Testis (tissue), 3 donors: ENCODE results near the gene AVPR1A. TPM values are rescaled to one million over a fixed set of nuclear protein-coding genes. Genes with fewer than 3 reads are reported as not detected.

Experiments used
- DNase-seq: peaks from one replicate; pipeline ENCODE4 v3.0.0-alpha.2; 2019
- H3K27ac ChIP-seq, 2 donors: fragments of 200-600 bp; sonication (generic); one replicate each; pipeline ENCODE4 v1.5.1; 2019
- H3K27me3 ChIP-seq: fragments of 200-600 bp; sonication (generic); one replicate; pipeline ENCODE4 v1.5.1; 2019
- H3K36me3 ChIP-seq: fragments of 200-600 bp; sonication (generic); one replicate; pipeline ENCODE4 v1.5.1; 2017; ENCODE audit warnings: low read depth; ENCODE audit errors: missing control alignments
- H3K4me1 ChIP-seq: fragments of 200-600 bp; sonication (generic); one replicate; pipeline ENCODE4 v1.5.1; 2019
- H3K4me3 ChIP-seq, 2 donors: fragments of 200-600 bp; sonication (generic); one replicate each; pipeline ENCODE4 v1.5.1; 2017 to 2019
- H3K9me3 ChIP-seq: fragments of 200-600 bp; sonication (generic); one replicate; pipeline ENCODE4 v1.5.1; 2017
- POLR2A ChIP-seq: fragments of 450-650 bp; IDR thresholded peaks from one replicate; pipeline ENCODE4 v1.6.1; 2017; ENCODE audit warnings: antibody characterized with exemption, mild to moderate bottlenecking, moderate library complexity
- whole genome bisulfite sequencing, 2 donors: methylation state at CpG; one replicate each; pipeline ENCODE4 v1.1.5; 2018; 5-methylcytosine and 5-hydroxymethylcytosine counted together
- intact Hi-C: fragments of 100-400 bp; cut with DNase I; formaldehyde crosslinking; loops from one replicate; pipeline ENCODE4 v1.15.1; 2023; ENCODE audit warnings: low total_unique reads
- polyA plus RNA-seq: library from polyadenylated mRNA; stranded (reverse); fragments of 350-450 nt; fragmentation: Illumina TruSeq; extraction: RNeasy Lipid Tissue Mini Kit (QIAGEN cat#74804); gene quantifications from one replicate; pipeline ENCODE4 v1.2.3, GENCODE V29; 2014; ENCODE audit warnings: low read depth, low replicate concordance; ENCODE audit not compliant: insufficient read depth
- total RNA-seq, 2 donors: library from RNA; depleted of rRNA; stranded (reverse); fragments of >200 nt; gene quantifications; one replicate each; pipeline ENCODE4 v1.2.3, GENCODE V29; 2016
- TF ChIP-seq, protein P1 (sequence below), 3 experiments: fragments of 450-650 bp in 2 of 3; fragments of 200-600 bp in 1 of 3; sonication (generic) in 1 of 3; IDR thresholded peaks; one replicate each; pipeline ENCODE4 v1.5.1; 2016 to 2019; ENCODE audit warnings: antibody characterized with exemption in 3 of 3, mild to moderate bottlenecking in 2 of 3, moderate library complexity in 1 of 3

The AVPR1A gene
- total and polyA plus RNA-seq, 3 donors from 2014 or later = 0.93 to 1.6 (median 1.5) TPM

DNA sequence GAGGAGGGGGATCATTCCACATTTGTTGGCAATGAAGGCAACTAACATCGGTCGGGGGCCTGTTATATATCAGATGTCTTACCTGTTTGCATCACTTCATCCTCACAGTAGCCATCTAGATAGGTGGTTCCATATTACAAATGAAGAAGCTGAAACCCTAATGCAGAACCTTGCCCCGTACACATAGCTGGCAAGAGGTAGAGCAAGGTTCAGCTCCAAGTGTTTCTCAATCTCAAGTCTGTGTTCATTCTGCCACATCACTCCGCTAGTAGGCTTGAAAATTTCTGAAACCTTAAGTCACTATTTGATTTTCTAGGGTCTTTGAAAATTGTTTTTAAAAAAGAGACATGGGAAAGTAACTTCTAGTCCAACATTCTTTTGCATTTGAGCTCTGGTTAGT lies 17.0 kb downstream of the AVPR1A start:
- DNase-seq = no peak
- TF ChIP-seq, protein P1, sequence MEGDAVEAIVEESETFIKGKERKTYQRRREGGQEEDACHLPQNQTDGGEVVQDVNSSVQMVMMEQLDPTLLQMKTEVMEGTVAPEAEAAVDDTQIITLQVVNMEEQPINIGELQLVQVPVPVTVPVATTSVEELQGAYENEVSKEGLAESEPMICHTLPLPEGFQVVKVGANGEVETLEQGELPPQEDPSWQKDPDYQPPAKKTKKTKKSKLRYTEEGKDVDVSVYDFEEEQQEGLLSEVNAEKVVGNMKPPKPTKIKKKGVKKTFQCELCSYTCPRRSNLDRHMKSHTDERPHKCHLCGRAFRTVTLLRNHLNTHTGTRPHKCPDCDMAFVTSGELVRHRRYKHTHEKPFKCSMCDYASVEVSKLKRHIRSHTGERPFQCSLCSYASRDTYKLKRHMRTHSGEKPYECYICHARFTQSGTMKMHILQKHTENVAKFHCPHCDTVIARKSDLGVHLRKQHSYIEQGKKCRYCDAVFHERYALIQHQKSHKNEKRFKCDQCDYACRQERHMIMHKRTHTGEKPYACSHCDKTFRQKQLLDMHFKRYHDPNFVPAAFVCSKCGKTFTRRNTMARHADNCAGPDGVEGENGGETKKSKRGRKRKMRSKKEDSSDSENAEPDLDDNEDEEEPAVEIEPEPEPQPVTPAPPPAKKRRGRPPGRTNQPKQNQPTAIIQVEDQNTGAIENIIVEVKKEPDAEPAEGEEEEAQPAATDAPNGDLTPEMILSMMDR (IDR thresholded peaks at IDR 0.05) = no peak
- TF ChIP-seq POLR2A = no peak
- no peaks in the 10 kb centered on the region for H3K27me3 ChIP-seq
- intact Hi-C loops = no loop called here
- H3K4me3 ChIP-seq = no peak overlapping the region
- 87 to 91% methylated on average over 4 of the region's 4 CpGs for WGBS, 2 donors
- no peaks in the 10 kb centered on the region for H3K9me3 ChIP-seq
- H3K36me3 ChIP-seq = no peaks in the 10 kb centered on the region
- no peaks in the 10 kb centered on the region for H3K4me1 ChIP-seq
- no peak overlapping the region for H3K27ac ChIP-seq

DNA sequence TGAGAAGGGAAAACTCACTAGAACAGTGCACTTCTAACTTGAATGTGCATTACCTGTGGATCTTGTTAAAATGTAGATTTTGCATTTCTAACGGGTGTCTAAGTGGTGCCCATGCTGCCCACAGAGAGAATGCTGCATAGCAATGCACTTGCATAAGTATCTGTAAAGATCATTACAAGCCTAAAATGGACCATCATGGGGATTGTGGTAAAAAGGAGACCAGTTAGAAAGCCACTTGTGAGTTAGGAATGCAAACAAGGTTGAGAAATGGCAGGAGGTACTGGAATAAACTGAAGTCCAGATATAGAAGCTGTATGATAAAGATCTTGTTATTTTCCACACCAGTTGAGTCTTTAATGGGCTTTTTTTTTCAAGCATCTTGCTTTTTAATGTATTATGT lies 18.8 kb downstream of the AVPR1A start:
- H3K4me3 ChIP-seq = no peak overlapping the region
- no peak for DNase-seq
- no peaks in the 10 kb centered on the region for H3K36me3 ChIP-seq
- H3K27me3 ChIP-seq = no peaks in the 10 kb centered on the region
- intact Hi-C loops = no loop called here
- TF ChIP-seq POLR2A = no peak
- TF ChIP-seq, protein P1 (IDR thresholded peaks at IDR 0.05) = no peak
- no peaks in the 10 kb centered on the region for H3K9me3 ChIP-seq
- 77 to 78% methylated on average over 1 of the region's 1 CpG for WGBS, 2 donors
- H3K4me1 ChIP-seq = no peaks in the 10 kb centered on the region
- H3K27ac ChIP-seq = no peak overlapping the region

DNA sequence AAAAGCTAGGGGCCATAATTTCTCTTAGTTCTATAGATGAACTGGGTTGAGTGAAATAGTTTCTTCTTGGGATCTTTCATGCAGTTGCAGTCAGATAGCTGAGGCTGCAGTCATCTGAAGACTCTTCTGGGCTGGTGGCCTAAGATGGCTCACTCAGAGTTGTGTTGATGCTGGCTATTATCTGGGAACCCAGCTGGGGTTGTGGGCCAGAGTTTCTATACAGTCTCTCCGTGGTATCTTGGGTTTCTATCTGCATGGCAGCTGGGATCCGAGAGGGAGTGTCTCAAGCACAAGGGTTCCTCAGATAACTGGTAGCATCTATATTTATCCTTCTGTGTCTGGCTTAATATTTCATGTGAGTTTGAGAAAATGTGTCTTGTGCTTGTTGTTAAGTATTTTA lies 21.1 kb downstream of the AVPR1A start:
- intact Hi-C loops = no loop called here
- TF ChIP-seq, protein P1 (IDR thresholded peaks at IDR 0.05) = no peak
- no peak for TF ChIP-seq POLR2A
- no peaks in the 10 kb centered on the region for H3K4me1 ChIP-seq
- no peak for DNase-seq
- H3K4me3 ChIP-seq = no peak overlapping the region
- no peak overlapping the region for H3K27ac ChIP-seq
- no peaks in the 10 kb centered on the region for H3K36me3 ChIP-seq
- no peaks in the 10 kb centered on the region for H3K9me3 ChIP-seq
- WGBS, 2 donors = 50 to 57% methylated on average over 2 of the region's 2 CpGs
- no peaks in the 10 kb centered on the region for H3K27me3 ChIP-seq

DNA sequence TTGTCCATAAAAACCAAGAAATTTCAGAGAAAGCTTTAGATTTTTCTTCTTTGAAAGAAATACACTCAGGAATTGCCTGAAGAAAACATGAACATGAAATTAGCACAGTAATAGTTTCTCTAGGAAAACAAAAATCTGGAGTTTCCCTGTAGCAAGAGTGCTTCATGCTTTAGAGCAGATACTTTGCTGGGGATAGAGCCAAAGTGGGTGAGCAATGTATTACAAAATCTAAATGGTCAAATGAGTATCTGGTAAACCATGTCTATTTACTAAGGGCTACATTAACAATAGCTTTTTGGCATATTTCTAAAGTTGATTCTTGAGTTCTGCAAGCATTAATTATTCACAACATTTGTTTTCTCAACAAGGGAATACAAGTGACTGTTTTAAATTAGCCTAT lies 26.2 kb downstream of the AVPR1A start:
- H3K9me3 ChIP-seq = no peaks in the 10 kb centered on the region
- TF ChIP-seq, protein P1 (IDR thresholded peaks at IDR 0.05) = no peak
- TF ChIP-seq POLR2A = no peak
- H3K4me1 ChIP-seq = no peaks in the 10 kb centered on the region
- no peaks in the 10 kb centered on the region for H3K36me3 ChIP-seq
- no peaks in the 10 kb centered on the region for H3K27me3 ChIP-seq
- no peak for DNase-seq
- intact Hi-C loops = no loop called here
- H3K4me3 ChIP-seq = no peak overlapping the region
- no peak overlapping the region for H3K27ac ChIP-seq

DNA sequence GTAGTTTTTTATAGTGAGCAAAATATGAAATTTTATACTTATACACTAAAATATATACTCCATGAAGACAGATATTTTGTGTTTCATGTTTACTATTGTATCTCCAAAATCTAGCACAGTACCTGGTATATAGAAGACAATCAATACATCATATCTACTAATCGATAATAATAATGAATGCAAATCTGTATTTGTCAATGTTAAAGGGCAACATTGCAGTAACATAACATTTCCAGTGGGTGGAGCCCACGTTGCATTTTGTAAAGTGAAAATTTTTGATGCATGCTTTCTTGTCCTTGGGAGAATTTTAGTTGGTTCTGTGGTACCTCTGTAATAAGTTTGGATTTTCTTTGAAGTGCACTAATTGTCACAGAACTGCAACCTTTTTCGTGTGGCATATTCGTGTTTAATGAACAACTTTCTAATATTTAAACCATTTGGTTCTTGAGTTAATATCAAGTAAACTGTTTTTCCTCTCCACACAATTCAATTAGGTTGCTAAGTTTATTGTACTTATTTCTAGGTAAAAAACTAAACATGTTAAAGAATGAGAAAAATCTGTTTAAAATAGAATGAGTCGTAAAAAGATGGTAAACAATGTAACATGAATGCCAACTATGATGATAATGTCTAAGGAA lies 47.4 kb downstream of the AVPR1A start:
- no peaks in the 10 kb centered on the region for H3K9me3 ChIP-seq
- DNase-seq = no peak
- no peaks in the 10 kb centered on the region for H3K27me3 ChIP-seq
- H3K27ac ChIP-seq = no peak overlapping the region
- no peak for TF ChIP-seq POLR2A
- TF ChIP-seq, protein P1 (IDR thresholded peaks at IDR 0.05) = peak; percentile 44 to 82 (median 57)
- H3K4me1 ChIP-seq = no peaks in the 10 kb centered on the region
- 12 to 20% methylated on average over 5 of the region's 5 CpGs for WGBS, 2 donors
- H3K4me3 ChIP-seq = no peak overlapping the region
- no peaks in the 10 kb centered on the region for H3K36me3 ChIP-seq
- intact Hi-C loops = no loop called here
